ENCODE measurements around the gene PAQR7.

The PAQR7 gene

DNA sequence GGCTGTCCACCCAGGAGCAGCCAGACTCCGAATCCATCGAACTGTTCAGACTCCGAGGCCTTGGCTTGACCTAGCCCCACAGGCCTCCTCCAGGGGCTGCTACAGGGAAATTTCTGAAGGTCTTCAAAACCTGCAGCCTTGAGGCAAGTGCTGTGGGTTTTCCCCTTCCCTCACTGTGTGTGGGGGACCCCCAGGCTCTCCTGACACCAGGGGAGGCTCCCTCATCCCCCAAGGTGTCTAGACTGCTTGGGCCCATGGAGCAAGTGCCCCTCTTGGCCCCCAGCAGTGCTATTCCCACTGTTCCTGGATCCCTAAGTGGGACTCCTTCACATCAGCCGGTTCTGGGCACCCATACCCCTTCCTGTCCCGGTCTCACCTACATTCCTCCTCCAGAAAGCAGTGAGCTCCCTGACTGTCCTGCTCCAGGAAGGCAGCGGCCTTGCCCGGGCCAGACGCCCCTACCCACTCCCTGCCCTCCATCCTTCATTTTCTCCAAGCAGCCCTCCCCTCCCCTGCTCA lies 814 bp downstream of the PAQR7 start:
- 51 to 52% methylated on average over 8 of the region's 8 CpGs for WGBS, 2 experiments
- peak overlapping the region; percentile 61 for H3K4me3 ChIP-seq (ENCODE audit: insufficient read depth, low read depth, low read length)
- peaks cover 29% of the 10 kb centered on the region for H3K27me3 ChIP-seq (ENCODE audit: control insufficient read depth, insufficient read depth, low read length, poor library complexity, severe bottlenecking)
- no peaks in the 10 kb centered on the region for H3K36me3 ChIP-seq (ENCODE audit: control insufficient read depth, insufficient read depth, low read length)
- peaks cover 24% of the 10 kb centered on the region for H3K4me1 ChIP-seq (ENCODE audit: control insufficient read depth, insufficient read depth, low read length)
- no peaks in the 10 kb centered on the region for H3K9me3 ChIP-seq (ENCODE audit: control insufficient read depth, low read length)
- H3K27ac ChIP-seq (ENCODE audit: insufficient read depth, low read depth, low read length, poor library complexity, severe bottlenecking), result no peak overlapping the region

DNA sequence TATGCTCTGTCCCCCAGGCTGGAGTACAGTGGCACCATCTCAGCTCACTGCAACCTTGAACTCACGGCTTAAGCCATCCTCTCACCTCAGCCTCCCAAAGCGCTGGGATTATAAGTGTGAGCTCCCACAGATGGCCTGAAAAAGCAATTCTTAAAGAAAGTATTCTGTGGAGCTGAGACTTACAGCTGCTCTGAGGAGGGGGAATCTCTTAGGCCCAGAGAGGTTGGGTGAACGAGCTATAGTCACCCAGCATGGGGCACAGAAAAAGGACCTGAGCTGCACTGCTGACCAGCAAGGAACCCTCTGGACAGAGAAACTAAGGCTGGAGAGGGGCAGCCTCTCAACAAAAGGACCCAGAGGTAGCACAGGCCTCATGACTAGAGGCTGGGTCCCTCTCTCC lies 1.3 kb downstream of the PAQR7 start:
- Histone ChIP-seq H3K27me3 (ENCODE audit: control insufficient read depth, insufficient read depth, low read length, poor library complexity, severe bottlenecking) (peaks cover 29% of the 10 kb centered on the region), H3K36me3 (ENCODE audit: control insufficient read depth, insufficient read depth, low read length) (no peaks in the 10 kb centered on the region), H3K4me3 (ENCODE audit: insufficient read depth, low read depth, low read length) (no peak overlapping the region), H3K4me1 (ENCODE audit: control insufficient read depth, insufficient read depth, low read length) (peaks cover 27% of the 10 kb centered on the region), H3K27ac (ENCODE audit: insufficient read depth, low read depth, low read length, poor library complexity, severe bottlenecking) (no peak overlapping the region), H3K9me3 (ENCODE audit: control insufficient read depth, low read length) (no peaks in the 10 kb centered on the region)
- 88 to 93% methylated on average over 3 of the region's 3 CpGs for WGBS, 2 experiments

DNA sequence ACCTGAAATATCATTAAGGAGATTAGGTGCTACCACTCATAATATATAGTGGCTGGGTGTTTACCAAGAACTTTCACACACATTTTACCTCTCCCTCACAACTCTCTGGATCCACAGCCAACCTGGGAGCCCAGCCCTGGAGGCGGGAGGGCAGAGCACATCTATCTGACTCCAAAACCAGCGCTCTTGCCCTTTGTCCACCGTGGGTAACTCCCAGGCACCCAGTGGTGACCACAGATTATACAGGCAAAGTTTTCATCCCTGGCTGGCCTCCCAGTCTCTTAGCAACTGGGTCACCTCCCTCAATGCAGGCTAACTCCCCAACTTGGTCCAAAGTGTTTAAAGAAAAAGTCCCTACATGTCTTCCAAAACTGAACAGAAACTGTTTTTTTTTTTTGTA lies 2.4 kb downstream of the PAQR7 start:
- WGBS, 2 experiments, result 77 to 79% methylated on average over 3 of the region's 3 CpGs
- no peaks in the 10 kb centered on the region for H3K36me3 ChIP-seq (ENCODE audit: control insufficient read depth, insufficient read depth, low read length)
- H3K9me3 ChIP-seq (ENCODE audit: control insufficient read depth, low read length), result no peaks in the 10 kb centered on the region

DNA sequence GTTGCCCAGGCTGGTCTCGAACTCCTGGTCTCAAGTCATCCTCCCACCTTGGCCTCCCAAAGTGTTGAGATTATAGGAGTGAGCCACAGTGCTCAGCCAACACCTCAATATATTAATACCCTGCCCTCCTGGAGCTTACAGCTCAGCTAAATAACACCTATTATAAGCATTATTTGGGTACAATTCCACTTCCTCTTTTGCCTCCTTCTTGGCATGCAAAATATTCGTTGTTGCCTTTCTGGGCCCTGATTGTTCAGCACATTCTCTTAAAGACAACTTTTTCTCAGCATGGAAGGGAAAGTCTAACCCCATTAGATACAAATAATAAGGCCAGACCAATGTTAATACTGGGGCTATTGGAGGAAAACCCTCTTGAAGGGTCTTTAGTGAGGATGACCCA lies 2.8 kb downstream of the PAQR7 start:
- H3K4me3 ChIP-seq (ENCODE audit: insufficient read depth, low read depth, low read length), result no peak overlapping the region
- 93 to 100% methylated on average over 2 of the region's 2 CpGs for WGBS, 2 experiments
- H3K9me3 ChIP-seq (ENCODE audit: control insufficient read depth, low read length), result no peaks in the 10 kb centered on the region
- peaks cover 29% of the 10 kb centered on the region for H3K27me3 ChIP-seq (ENCODE audit: control insufficient read depth, insufficient read depth, low read length, poor library complexity, severe bottlenecking)
- no peak overlapping the region for H3K27ac ChIP-seq (ENCODE audit: insufficient read depth, low read depth, low read length, poor library complexity, severe bottlenecking)
- peaks cover 27% of the 10 kb centered on the region for H3K4me1 ChIP-seq (ENCODE audit: control insufficient read depth, insufficient read depth, low read length)
- no peaks in the 10 kb centered on the region for H3K36me3 ChIP-seq (ENCODE audit: control insufficient read depth, insufficient read depth, low read length)

More for the DNA sequence above, 2.4 kb downstream of the PAQR7 start:
- Histone ChIP-seq H3K27me3 (ENCODE audit: control insufficient read depth, insufficient read depth, low read length, poor library complexity, severe bottlenecking) (peaks cover 29% of the 10 kb centered on the region), H3K4me1 (ENCODE audit: control insufficient read depth, insufficient read depth, low read length) (peaks cover 27% of the 10 kb centered on the region), H3K4me3 (ENCODE audit: insufficient read depth, low read depth, low read length) (no peak overlapping the region), H3K27ac (ENCODE audit: insufficient read depth, low read depth, low read length, poor library complexity, severe bottlenecking) (no peak overlapping the region)

DNA sequence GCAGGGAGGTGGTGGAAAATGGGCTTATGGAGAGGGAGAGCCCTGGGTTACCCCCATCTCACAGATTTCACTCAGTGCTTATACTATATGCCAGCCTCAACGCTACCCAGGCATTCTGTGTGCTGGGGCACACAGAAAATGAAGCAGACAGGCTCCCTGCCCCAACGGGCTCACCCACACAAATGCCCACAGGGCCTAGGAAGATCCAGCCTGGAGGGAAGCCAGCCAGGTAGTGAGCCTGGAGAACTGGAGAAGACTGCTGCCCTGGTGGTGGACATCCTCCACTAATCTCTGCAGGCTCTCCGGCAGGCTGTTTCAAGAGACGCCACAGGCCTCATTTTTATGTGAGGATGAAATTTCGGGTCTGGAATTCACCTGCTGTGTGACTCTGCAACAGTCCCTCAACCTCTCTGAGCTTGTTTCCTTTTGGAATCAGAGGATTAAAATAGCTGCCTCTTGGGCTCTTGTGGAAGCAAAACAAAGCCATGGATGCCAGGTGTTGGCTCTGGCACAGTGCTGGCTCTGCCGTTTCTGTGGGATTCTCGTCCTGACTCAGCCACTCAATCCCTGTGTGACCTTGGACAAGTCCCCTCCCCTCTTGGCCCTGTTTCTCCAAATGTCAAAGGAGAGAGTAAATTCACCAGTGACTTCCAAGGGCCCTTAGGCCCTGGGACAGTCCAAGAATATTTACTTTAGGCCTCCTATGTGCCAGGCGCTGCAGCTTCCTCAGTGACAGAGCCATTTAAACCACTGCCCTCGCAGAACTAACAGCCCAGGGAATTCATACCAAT lies 3.6 kb downstream of the PAQR7 start:
- H3K9me3 ChIP-seq (ENCODE audit: control insufficient read depth, low read length), result no peaks in the 10 kb centered on the region
- WGBS, 2 experiments, result 85 to 86% methylated on average over 9 of the region's 9 CpGs
- H3K27ac ChIP-seq (ENCODE audit: insufficient read depth, low read depth, low read length, poor library complexity, severe bottlenecking), result no peak overlapping the region
- peaks cover 27% of the 10 kb centered on the region for H3K4me1 ChIP-seq (ENCODE audit: control insufficient read depth, insufficient read depth, low read length)
- no peaks in the 10 kb centered on the region for H3K36me3 ChIP-seq (ENCODE audit: control insufficient read depth, insufficient read depth, low read length)
- H3K4me3 ChIP-seq (ENCODE audit: insufficient read depth, low read depth, low read length), result no peak overlapping the region
- peaks cover 22% of the 10 kb centered on the region for H3K27me3 ChIP-seq (ENCODE audit: control insufficient read depth, insufficient read depth, low read length, poor library complexity, severe bottlenecking)

DNA sequence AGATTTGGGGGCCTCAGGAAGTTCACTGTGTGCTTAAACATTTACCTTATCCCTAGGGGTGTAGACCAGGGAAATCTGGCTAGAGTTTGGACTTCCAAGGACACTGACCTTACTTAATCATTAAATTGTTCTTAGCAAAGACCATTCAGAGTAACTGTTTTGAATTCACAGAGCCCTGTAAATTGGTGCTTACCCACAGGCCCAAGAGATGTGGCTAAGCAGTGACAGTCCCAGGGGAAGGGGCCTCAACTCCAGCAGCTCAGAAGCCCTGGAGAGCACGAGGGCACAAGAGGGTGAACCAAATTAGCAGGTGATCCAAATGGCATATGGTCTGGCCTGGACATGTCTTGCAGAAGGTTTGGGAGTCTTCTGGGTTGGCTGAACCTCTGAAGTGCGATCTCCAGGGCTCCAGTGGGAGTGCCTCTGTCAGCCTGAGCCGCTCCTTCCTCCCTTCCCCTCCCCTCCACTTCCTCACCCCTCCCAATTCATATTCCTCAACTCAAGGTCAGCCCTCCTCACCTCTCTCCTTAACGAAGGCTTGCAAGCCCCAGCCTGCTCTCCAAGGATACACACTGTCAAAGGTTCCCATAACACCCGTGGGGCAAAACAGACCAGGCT lies 4.3 kb downstream of the PAQR7 start:
- Histone ChIP-seq H3K9me3 (ENCODE audit: control insufficient read depth, low read length) (no peaks in the 10 kb centered on the region), H3K4me3 (ENCODE audit: insufficient read depth, low read depth, low read length) (no peak overlapping the region), H3K27me3 (ENCODE audit: control insufficient read depth, insufficient read depth, low read length, poor library complexity, severe bottlenecking) (peaks cover 15% of the 10 kb centered on the region), H3K4me1 (ENCODE audit: control insufficient read depth, insufficient read depth, low read length) (peaks cover 25% of the 10 kb centered on the region), H3K27ac (ENCODE audit: insufficient read depth, low read depth, low read length, poor library complexity, severe bottlenecking) (no peak overlapping the region), H3K36me3 (ENCODE audit: control insufficient read depth, insufficient read depth, low read length) (no peaks in the 10 kb centered on the region)
- WGBS, 2 experiments, result 59 to 68% methylated on average over 5 of the region's 5 CpGs

DNA sequence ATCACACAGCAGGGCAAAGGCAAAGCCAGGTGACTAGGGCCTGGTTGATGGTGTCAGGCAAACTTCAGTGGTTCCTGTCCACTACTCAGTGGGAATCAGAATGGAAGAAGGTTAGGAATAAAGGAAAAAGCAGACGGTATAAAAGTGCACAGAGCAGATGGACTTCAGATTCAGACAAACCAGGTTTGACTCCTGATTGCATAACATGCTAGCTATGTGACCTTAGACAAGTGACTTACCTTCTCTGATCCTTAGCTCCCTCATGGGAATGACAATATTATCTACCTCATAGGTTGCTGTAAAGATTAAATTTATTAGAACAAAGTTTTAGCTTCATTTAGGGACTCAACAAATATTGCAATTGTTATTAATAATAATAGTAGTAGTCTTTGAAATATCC lies 4.9 kb downstream of the PAQR7 start:
- no peak overlapping the region for H3K27ac ChIP-seq (ENCODE audit: insufficient read depth, low read depth, low read length, poor library complexity, severe bottlenecking)
- H3K27me3 ChIP-seq (ENCODE audit: control insufficient read depth, insufficient read depth, low read length, poor library complexity, severe bottlenecking), result peaks cover 10% of the 10 kb centered on the region
- no peak overlapping the region for H3K4me3 ChIP-seq (ENCODE audit: insufficient read depth, low read depth, low read length)
- peaks cover 25% of the 10 kb centered on the region for H3K4me1 ChIP-seq (ENCODE audit: control insufficient read depth, insufficient read depth, low read length)
- no peaks in the 10 kb centered on the region for H3K36me3 ChIP-seq (ENCODE audit: control insufficient read depth, insufficient read depth, low read length)
- H3K9me3 ChIP-seq (ENCODE audit: control insufficient read depth, low read length), result no peaks in the 10 kb centered on the region
- WGBS, 2 experiments, result 90 to 93% methylated on average over 1 of the region's 1 CpG

DNA sequence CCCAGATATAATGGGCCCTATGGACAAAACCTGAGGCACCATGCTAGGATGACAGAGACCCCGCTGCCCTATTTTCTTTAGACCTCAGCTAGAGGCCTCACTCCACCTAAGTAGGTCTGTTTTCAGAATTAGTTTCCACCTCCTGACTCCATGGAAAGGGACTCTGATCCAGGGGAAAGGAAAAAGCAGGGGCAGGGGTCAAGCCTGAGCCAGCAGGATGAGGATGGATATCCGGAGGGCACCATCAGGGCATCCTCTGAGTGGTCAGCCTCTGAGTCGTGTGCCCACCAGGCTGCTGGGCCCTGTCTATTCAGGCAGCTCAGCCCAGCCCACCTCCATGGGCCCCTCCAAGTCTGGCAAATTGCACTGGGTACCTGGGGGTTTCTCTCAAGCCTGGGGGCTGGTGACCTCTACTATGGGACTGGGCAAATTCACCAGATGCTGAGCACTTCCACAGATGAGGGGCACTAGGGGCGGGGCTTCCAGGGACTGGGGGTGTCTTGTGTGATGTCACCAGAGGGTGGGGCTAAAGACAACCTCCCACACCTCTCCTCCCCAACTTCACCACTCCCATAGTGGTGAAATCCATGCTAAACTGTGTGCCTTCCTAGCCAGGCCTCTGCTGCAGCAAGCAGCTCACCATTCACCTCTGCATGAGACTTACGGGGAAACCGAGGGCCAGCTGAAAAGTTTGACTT lies 5.5 kb downstream of the PAQR7 start:
- Histone ChIP-seq H3K4me1 (ENCODE audit: control insufficient read depth, insufficient read depth, low read length) (peaks cover 25% of the 10 kb centered on the region), H3K4me3 (ENCODE audit: insufficient read depth, low read depth, low read length) (no peak overlapping the region), H3K36me3 (ENCODE audit: control insufficient read depth, insufficient read depth, low read length) (no peaks in the 10 kb centered on the region), H3K9me3 (ENCODE audit: control insufficient read depth, low read length) (no peaks in the 10 kb centered on the region), H3K27me3 (ENCODE audit: control insufficient read depth, insufficient read depth, low read length, poor library complexity, severe bottlenecking) (peaks cover 7% of the 10 kb centered on the region), H3K27ac (ENCODE audit: insufficient read depth, low read depth, low read length, poor library complexity, severe bottlenecking) (no peak overlapping the region)
- WGBS, 2 experiments, result 85 to 88% methylated on average over 6 of the region's 6 CpGs

DNA sequence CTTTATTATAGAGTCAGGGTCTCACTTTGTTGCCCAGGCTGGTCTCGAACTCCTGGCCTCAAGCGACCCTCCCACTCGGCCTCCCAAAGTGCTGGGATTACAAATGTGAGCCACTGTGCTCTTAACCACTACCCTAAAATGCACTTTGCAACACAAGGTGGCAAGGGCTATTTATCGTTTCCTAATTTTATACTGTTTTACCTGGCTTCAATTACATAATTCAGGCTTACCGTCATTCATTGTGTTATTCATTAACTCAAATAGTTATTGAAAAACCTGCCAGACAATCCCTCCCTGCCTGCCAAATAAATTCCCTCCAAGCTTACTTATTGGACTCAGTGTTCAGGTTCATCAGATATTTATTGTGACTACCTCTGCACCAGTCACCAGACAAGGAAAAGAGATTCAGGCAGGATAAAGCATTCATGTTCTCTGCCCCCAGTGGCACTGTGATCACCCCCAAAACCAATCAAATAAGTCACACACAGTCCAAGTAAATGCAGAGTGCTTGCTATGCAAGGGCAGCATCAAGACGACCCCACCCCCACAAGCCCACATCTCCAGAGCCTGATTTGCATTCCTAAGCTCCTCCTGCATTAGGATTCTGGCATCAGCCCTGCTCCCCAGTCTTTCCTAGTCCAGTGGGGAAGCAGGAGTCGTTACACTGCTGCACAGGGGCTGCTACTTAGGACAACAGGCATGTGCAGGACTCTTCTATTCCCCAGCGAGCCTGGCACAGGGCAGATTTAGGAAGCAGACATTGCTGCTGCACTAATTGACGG lies 8.1 kb downstream of the PAQR7 start:
- no peaks in the 10 kb centered on the region for H3K27me3 ChIP-seq (ENCODE audit: control insufficient read depth, insufficient read depth, low read length, poor library complexity, severe bottlenecking)
- H3K36me3 ChIP-seq (ENCODE audit: control insufficient read depth, insufficient read depth, low read length), result no peaks in the 10 kb centered on the region
- H3K27ac ChIP-seq (ENCODE audit: insufficient read depth, low read depth, low read length, poor library complexity, severe bottlenecking), result no peak overlapping the region
- WGBS, 2 experiments, result 73 to 77% methylated on average over 9 of the region's 9 CpGs
- no peaks in the 10 kb centered on the region for H3K9me3 ChIP-seq (ENCODE audit: control insufficient read depth, low read length)
- no peak overlapping the region for H3K4me3 ChIP-seq (ENCODE audit: insufficient read depth, low read depth, low read length)
- H3K4me1 ChIP-seq (ENCODE audit: control insufficient read depth, insufficient read depth, low read length), result peaks cover 8% of the 10 kb centered on the region

Measured in ectodermal cell (in vitro differentiated cells).